Measurements from ENCODE around the gene DIPK1C.

DIPK1C gene

GRCh38 chr18:74465775-74466174 is 8.7 kb upstream of the DIPK1C start:
- POLR2A ChIA-PET, result no interaction called here
- DNase-seq (ENCODE audit: extremely low spot score), result no peak
- TF ChIP-seq, protein P1, sequence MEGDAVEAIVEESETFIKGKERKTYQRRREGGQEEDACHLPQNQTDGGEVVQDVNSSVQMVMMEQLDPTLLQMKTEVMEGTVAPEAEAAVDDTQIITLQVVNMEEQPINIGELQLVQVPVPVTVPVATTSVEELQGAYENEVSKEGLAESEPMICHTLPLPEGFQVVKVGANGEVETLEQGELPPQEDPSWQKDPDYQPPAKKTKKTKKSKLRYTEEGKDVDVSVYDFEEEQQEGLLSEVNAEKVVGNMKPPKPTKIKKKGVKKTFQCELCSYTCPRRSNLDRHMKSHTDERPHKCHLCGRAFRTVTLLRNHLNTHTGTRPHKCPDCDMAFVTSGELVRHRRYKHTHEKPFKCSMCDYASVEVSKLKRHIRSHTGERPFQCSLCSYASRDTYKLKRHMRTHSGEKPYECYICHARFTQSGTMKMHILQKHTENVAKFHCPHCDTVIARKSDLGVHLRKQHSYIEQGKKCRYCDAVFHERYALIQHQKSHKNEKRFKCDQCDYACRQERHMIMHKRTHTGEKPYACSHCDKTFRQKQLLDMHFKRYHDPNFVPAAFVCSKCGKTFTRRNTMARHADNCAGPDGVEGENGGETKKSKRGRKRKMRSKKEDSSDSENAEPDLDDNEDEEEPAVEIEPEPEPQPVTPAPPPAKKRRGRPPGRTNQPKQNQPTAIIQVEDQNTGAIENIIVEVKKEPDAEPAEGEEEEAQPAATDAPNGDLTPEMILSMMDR (IDR thresholded peaks at IDR 0.05; ENCODE audit: control extremely low read depth, extremely low read depth, low read depth, missing control alignments), result no peak
- CTCF ChIA-PET, result no interaction called here

GRCh38 chr18:74463983-74464382 is 6.9 kb upstream of the DIPK1C start:
- TF ChIP-seq, protein P1 (IDR thresholded peaks at IDR 0.05; ENCODE audit: control extremely low read depth, extremely low read depth, low read depth, missing control alignments), result no peak
- ChIA-PET CTCF (interaction anchor here (1.6 kb wide), 1 partner anchor 10 kb away, joined by 4 read pairs; no protein-coding TSS in a partner anchor), POLR2A (no interaction called here)
- no peak for DNase-seq (ENCODE audit: extremely low spot score)

- POLR2A ChIA-PET, result no interaction called here
- DNase-seq (ENCODE audit: extremely low spot score), result no peak
- CTCF ChIA-PET, result interaction anchor here (0.8 to 1.6 kb wide), 4 partner anchors 9 to 30 kb away, joined by 3 to 5 read pairs (median 4); no protein-coding TSS in a partner anchor
- TF ChIP-seq, protein P1 (IDR thresholded peaks at IDR 0.05; ENCODE audit: control extremely low read depth, extremely low read depth, low read depth, missing control alignments), result no peak
These were observed 6.1 kb upstream of the DIPK1C start for GRCh38 chr18:74463254-74463653.

GRCh38 chr18:74460825-74461224 is 3.7 kb upstream of the DIPK1C start:
- ChIA-PET POLR2A (no interaction called here), CTCF (interaction anchor here (1.6 to 2.0 kb wide), 2 partner anchors 11 to 108 kb away, joined by 4 to 6 read pairs; no protein-coding TSS in a partner anchor)
- no peak for DNase-seq (ENCODE audit: extremely low spot score)
- TF ChIP-seq, protein P1 (IDR thresholded peaks at IDR 0.05; ENCODE audit: control extremely low read depth, extremely low read depth, low read depth, missing control alignments), result no peak

GRCh38 chr18:74459889-74460288 is 2.8 kb upstream of the DIPK1C start:
- TF ChIP-seq, protein P1 (IDR thresholded peaks at IDR 0.05; ENCODE audit: control extremely low read depth, extremely low read depth, low read depth, missing control alignments), result no peak
- CTCF ChIA-PET, result no interaction called here
- no peak for DNase-seq (ENCODE audit: extremely low spot score)
- POLR2A ChIA-PET, result no interaction called here

DNA sequence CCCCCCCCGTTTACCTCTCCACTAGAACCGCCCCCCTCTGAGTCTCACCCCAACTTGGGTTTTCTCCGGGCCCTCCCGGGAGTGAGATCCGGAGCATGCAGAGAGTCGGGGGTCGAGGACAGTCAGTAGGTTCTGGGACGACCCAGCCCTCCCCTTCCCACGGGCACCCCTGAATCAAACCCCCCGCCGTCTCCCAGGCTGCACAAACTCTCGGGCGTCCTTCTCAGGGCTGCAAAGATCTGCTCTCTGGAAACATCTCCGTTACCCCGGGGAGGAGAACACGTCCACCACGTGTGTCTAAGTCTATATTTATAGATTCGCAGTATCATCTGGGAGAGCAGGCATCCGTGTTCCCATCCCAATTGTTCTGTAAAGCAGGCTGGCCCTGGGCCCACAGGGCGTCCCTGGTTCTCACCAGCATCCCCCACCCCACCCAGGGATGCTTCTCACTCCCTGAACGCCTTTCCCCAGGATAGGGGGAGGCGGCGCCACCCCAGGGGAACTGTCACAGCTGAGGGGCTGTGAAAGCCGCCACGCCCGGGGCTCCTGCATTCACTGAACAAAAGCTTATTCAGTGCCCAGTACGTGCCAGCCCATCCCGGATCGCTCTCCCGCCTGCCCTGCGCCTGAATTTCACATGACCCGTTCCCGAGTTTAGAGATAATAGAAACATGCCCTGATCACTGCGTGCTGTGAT is 765 bp upstream of the DIPK1C start:
- TF ChIP-seq, protein P1 (IDR thresholded peaks at IDR 0.05; ENCODE audit: control extremely low read depth, extremely low read depth, low read depth, missing control alignments), result no peak
- no peak for DNase-seq (ENCODE audit: extremely low spot score)
- ChIA-PET POLR2A (no interaction called here), CTCF (interaction anchor here (1.0 kb wide), 1 partner anchor 19 kb away, joined by 3 read pairs; no protein-coding TSS in a partner anchor)
